GM23338 (cell line): ENCODE results near the gene ERN1. TPM values are rescaled to one million over a fixed set of nuclear protein-coding genes. Genes with fewer than 3 reads are reported as not detected.

Experiments
- ATAC-seq: fragments of 200-7000 bp; cut with Tn5 transposase; 3 replicates; pipeline ENCODE4 v1.9.1; 2020
- DNase-seq: peaks from one replicate; pipeline ENCODE4 v3.0.0-alpha.2; 2015; ENCODE audit warnings: low spot score
- H2AFZ ChIP-seq: fragments of 200-600 bp; sonication (generic); 2 replicates; pipeline ENCODE4 v1.8.0; 2016; ENCODE audit warnings: antibody characterized with exemption, mild to moderate bottlenecking, moderate library complexity
- H3F3A ChIP-seq: fragments of 200-600 bp; sonication (generic); replicated peaks from 2 replicates; pipeline ENCODE4 v1.8.0; 2017; ENCODE audit warnings: antibody characterized with exemption, mixed run types, low read depth
- H3K27ac ChIP-seq: fragments of 200-600 bp; sonication (generic); 2 replicates; pipeline ENCODE4 v1.6.1; 2016; ENCODE audit warnings: low read depth
- H3K27me3 ChIP-seq: fragments of 200-600 bp; sonication (generic); 2 replicates; pipeline ENCODE4 v1.8.0; 2016; ENCODE audit warnings: mild to moderate bottlenecking, mixed run types, moderate library complexity; ENCODE audit not compliant: insufficient read depth
- H3K36me3 ChIP-seq: fragments of 200-600 bp; sonication (generic); 2 replicates; pipeline ENCODE4 v1.8.0; 2016; ENCODE audit warnings: mild to moderate bottlenecking; ENCODE audit not compliant: insufficient read depth
- H3K4me1 ChIP-seq: fragments of 200-600 bp; sonication (generic); 2 replicates; pipeline ENCODE4 v1.8.0; 2016; ENCODE audit warnings: mild to moderate bottlenecking, moderate library complexity; ENCODE audit not compliant: insufficient read depth
- H3K4me2 ChIP-seq: fragments of 200-600 bp; sonication (generic); 2 replicates; pipeline ENCODE4 v1.7.1; 2017; ENCODE audit warnings: mixed run types
- H3K4me3 ChIP-seq: fragments of 200-600 bp; sonication (generic); 2 replicates; pipeline ENCODE4 v1.6.1; 2016; ENCODE audit warnings: mixed run types
- H3K79me2 ChIP-seq: fragments of 200-600 bp; sonication (generic); replicated peaks from 2 replicates; pipeline ENCODE4 v1.8.0; 2017; ENCODE audit warnings: mild to moderate bottlenecking; ENCODE audit not compliant: insufficient read depth
- H3K9me2 ChIP-seq: fragments of 200-600 bp; sonication (generic); 2 replicates; pipeline ENCODE4 v1.8.0; 2017; ENCODE audit not compliant: insufficient read depth
- H4K20me1 ChIP-seq: fragments of 200-600 bp; sonication (generic); replicated peaks from 2 replicates; pipeline ENCODE4 v1.8.0; 2017; ENCODE audit warnings: mild to moderate bottlenecking; ENCODE audit not compliant: insufficient read depth
- H3K27ac Mint-ChIP-seq: 2 replicates; pipeline ENCODE4 v1.8.0; 2020; ENCODE audit warnings: inconsistent platforms, mild to moderate bottlenecking, moderate library complexity, mixed read lengths
- H3K27me3 Mint-ChIP-seq: 3 replicates; pipeline ENCODE4 v1.8.0; 2022; ENCODE audit warnings: low read depth, mild to moderate bottlenecking, moderate library complexity, mixed read lengths, inconsistent platforms; ENCODE audit not compliant: insufficient read depth, poor library complexity
- H3K36me3 Mint-ChIP-seq: 3 replicates; pipeline ENCODE4 v1.8.0; 2021; ENCODE audit warnings: low read depth, mild to moderate bottlenecking, inconsistent platforms, moderate library complexity, mixed read lengths
- H3K4me1 Mint-ChIP-seq: 3 replicates; pipeline ENCODE4 v1.8.0; 2020; ENCODE audit warnings: mild to moderate bottlenecking, inconsistent platforms, mixed read lengths
- H3K4me3 Mint-ChIP-seq: 3 replicates; pipeline ENCODE4 v1.8.0; 2021; ENCODE audit warnings: moderate library complexity, mild to moderate bottlenecking, inconsistent platforms, mixed read lengths
- H3K9me3 Mint-ChIP-seq: 3 replicates; pipeline ENCODE4 v1.8.0; 2020; ENCODE audit warnings: moderate library complexity, mild to moderate bottlenecking, inconsistent platforms, mixed read lengths
- CREB1 ChIP-seq: fragments of 250-450 bp; sonication (Bioruptor Pico); IDR thresholded peaks from 2 replicates; pipeline ENCODE4 v1.5.0; 2020; ENCODE audit warnings: low read depth, mild to moderate bottlenecking, moderate library complexity
- CTCF ChIP-seq, 2 experiments: fragments of 200-600 bp in 1 of 2; sonication (generic) in 1 of 2; conservative IDR thresholded peaks; 2 replicates each; pipeline versions ENCODE4 v1.5.1 to v1.6.1; 2016 to 2017; ENCODE audit warnings: antibody characterized with exemption in 2 of 2, low read depth in 2 of 2, mild to moderate bottlenecking in 2 of 2, moderate library complexity in 1 of 2
- EZH2 ChIP-seq: fragments of 200-600 bp; sonication (generic); IDR thresholded peaks from one replicate; pipeline ENCODE4 v1.8.0; 2017; ENCODE audit warnings: antibody characterized with exemption, mild to moderate bottlenecking, low read depth; ENCODE audit not compliant: unreplicated experiment
- EZH2phosphoT487 ChIP-seq: fragments of 200-600 bp; sonication (generic); IDR thresholded peaks from one replicate; pipeline ENCODE4 v1.8.1; 2018; ENCODE audit warnings: antibody characterized with exemption; ENCODE audit not compliant: unreplicated experiment
- JUNB ChIP-seq: IDR thresholded peaks from one replicate; pipeline ENCODE4 v1.6.1; 2016; ENCODE audit warnings: antibody characterized with exemption; ENCODE audit not compliant: unreplicated experiment
- POLR2AphosphoS5 ChIP-seq: IDR thresholded peaks from 2 replicates; pipeline ENCODE4 v1.6.1; 2016; ENCODE audit warnings: antibody characterized with exemption, low read depth
- REST ChIP-seq: IDR thresholded peaks from one replicate; pipeline ENCODE4 v1.6.1; 2018; ENCODE audit warnings: antibody characterized with exemption; ENCODE audit not compliant: unreplicated experiment
- STAT1 ChIP-seq: IDR thresholded peaks from one replicate; pipeline ENCODE4 v1.6.1; 2016; ENCODE audit warnings: antibody characterized with exemption; ENCODE audit not compliant: unreplicated experiment
- ZNF462 ChIP-seq: fragments of 250-450 bp; sonication (Bioruptor Pico); IDR thresholded peaks from 2 replicates; pipeline ENCODE4 v1.5.0; 2020; ENCODE audit warnings: mild to moderate bottlenecking, moderate library complexity
- polyA plus RNA-seq: library from polyadenylated mRNA; unstranded; fragments of >200 nt; fragmentation: Nextera tagmentation; extraction: Ambion mirVana; gene quantifications from 2 replicates; pipeline ENCODE4 v1.2.1, GENCODE V29; 2016
- total RNA-seq: library from RNA; depleted of rRNA; stranded (reverse); fragments of >200 nt; shearing (Covaris generic); gene quantifications from 2 replicates; pipeline ENCODE4 v1.2.3, GENCODE V29; 2014

Gene ERN1
- total and polyA plus RNA-seq, 2 experiments from 2014 or later, result 5.9 to 7.5 TPM

GRCh38 chr17:64117981-64118979 lies 11.7 kb downstream of the ERN1 start (continued):
- TF ChIP-seq ZNF462 (CRISPR knock-in tag) (no peak), CTCF (conservative IDR thresholded peaks at IDR 0.05; ENCODE audit: low read depth in 2 of 2) (no peak)

- Mint-ChIP-seq H3K9me3 (no peaks in the 10 kb centered on the region), H3K36me3 (no peaks in the 10 kb centered on the region), H3K4me1 (0 out of 3 replicates have a peak, but pooled peaks cover 2% of the 10 kb centered on the region), H3K4me3 (no peak overlapping the region), H3K27me3 (peaks cover 2% of the 10 kb centered on the region), H3K27ac (no peak overlapping the region)
- ATAC-seq (no peak), DNase-seq (no peak)
- H3K27me3 ChIP-seq, result no peaks in the 10 kb centered on the region
- H3K4me2 ChIP-seq, result no peak overlapping the region
- H3K36me3 ChIP-seq, result no peaks in the 10 kb centered on the region
- no peaks in the 10 kb centered on the region for H3K9me2 ChIP-seq
- H3F3A ChIP-seq, result no peaks in the 10 kb centered on the region
- no peak overlapping the region for H2AFZ ChIP-seq
- no peaks in the 10 kb centered on the region for H4K20me1 ChIP-seq
- H3K27ac ChIP-seq, result no peak overlapping the region
- no peaks in the 10 kb centered on the region for H3K4me1 ChIP-seq
- H3K4me3 ChIP-seq, result no peak overlapping the region
- no peaks in the 10 kb centered on the region for H3K79me2 ChIP-seq
- TF ChIP-seq STAT1 (no peak), REST (no peak), POLR2AphosphoS5 (no peak), EZH2phosphoT487 (no peak), CREB1 (CRISPR knock-in tag) (no peak), JUNB (no peak), EZH2 (no peak)
These were observed 14.0 kb downstream of the ERN1 start for GRCh38 chr17:64115822-64116534.
